Measurements from ENCODE around the gene LAMA4.

- TF ChIP-seq, protein P1, sequence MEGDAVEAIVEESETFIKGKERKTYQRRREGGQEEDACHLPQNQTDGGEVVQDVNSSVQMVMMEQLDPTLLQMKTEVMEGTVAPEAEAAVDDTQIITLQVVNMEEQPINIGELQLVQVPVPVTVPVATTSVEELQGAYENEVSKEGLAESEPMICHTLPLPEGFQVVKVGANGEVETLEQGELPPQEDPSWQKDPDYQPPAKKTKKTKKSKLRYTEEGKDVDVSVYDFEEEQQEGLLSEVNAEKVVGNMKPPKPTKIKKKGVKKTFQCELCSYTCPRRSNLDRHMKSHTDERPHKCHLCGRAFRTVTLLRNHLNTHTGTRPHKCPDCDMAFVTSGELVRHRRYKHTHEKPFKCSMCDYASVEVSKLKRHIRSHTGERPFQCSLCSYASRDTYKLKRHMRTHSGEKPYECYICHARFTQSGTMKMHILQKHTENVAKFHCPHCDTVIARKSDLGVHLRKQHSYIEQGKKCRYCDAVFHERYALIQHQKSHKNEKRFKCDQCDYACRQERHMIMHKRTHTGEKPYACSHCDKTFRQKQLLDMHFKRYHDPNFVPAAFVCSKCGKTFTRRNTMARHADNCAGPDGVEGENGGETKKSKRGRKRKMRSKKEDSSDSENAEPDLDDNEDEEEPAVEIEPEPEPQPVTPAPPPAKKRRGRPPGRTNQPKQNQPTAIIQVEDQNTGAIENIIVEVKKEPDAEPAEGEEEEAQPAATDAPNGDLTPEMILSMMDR (IDR thresholded peaks at IDR 0.05): no peak
- TF ChIP-seq POLR2A (IDR thresholded peaks at IDR 0.05): no peak
These were observed 145.1 kb downstream of the LAMA4 start for GRCh38 chr6:112109262-112109661.

All from testis (tissue), 2 donors.